OCI-LY3 (cell line): ENCODE results near the gene TMCC1.
"Not testable (repeated sequence)": the region's sequence is repeated elsewhere in the genome, so short reads cannot be mapped to it uniquely, and the experiment has no call there.

Source experiments
- H2AFZ ChIP-seq: fragments of 200-600, 300-600 bp; shearing (Covaris generic); 2 replicates; pipeline ENCODE4 v1.6.0; 2014; ENCODE audit warnings: antibody characterized with exemption, low read depth, low read length
- H3K27ac ChIP-seq: fragments of 200-600, 300-600 bp; sonication (generic); 2 replicates; pipeline ENCODE4 v1.5.1; 2014; ENCODE audit warnings: mild to moderate bottlenecking, low read length, moderate library complexity, mixed read lengths
- H3K27me3 ChIP-seq: fragments of 200-600, 300-600 bp; sonication (generic); 2 replicates; pipeline ENCODE4 v1.6.1; 2014; ENCODE audit warnings: low read depth, low read length, mixed read lengths
- H3K36me3 ChIP-seq: fragments of 200-600, 300-600 bp; sonication (generic); replicated peaks from 2 replicates; pipeline ENCODE3; 2014; ENCODE audit warnings: low read depth, low read length, mixed read lengths
- H3K4me1 ChIP-seq: fragments of 300-600, 200-600 bp; sonication (generic); 2 replicates; pipeline ENCODE4 v1.6.1; 2014; ENCODE audit warnings: low read length, mixed read lengths
- H3K4me2 ChIP-seq: fragments of 200-600, 300-600 bp; sonication (generic); 2 replicates; pipeline ENCODE4 v1.6.1; 2014; ENCODE audit warnings: low read length, mixed read lengths
- H3K4me3 ChIP-seq: fragments of 300-600, 200-600 bp; sonication (generic); 2 replicates; pipeline ENCODE4 v1.5.1; 2014; ENCODE audit warnings: antibody characterized with exemption, mild to moderate bottlenecking, low read length, moderate library complexity
- H3K79me2 ChIP-seq: fragments of 300-600, 200-600 bp; shearing (Covaris generic); 2 replicates; pipeline ENCODE4 v1.6.1; 2014; ENCODE audit warnings: mild to moderate bottlenecking, low read length, mixed read lengths
- H3K9ac ChIP-seq: fragments of 300-600, 200-600 bp; shearing (Covaris generic); 2 replicates; pipeline ENCODE4 v1.6.0; 2014; ENCODE audit warnings: mild to moderate bottlenecking, low read length, moderate library complexity
- H3K9me3 ChIP-seq: fragments of 200-600, 300-600 bp; shearing (Covaris generic); 2 replicates; pipeline ENCODE4 v1.6.1; 2014; ENCODE audit warnings: low read length, mixed read lengths; ENCODE audit not compliant: insufficient read depth
- H4K20me1 ChIP-seq: fragments of 200-600, 300-600 bp; sonication (generic); 2 replicates; pipeline ENCODE4 v1.6.1; 2016; ENCODE audit warnings: low read length, mixed read lengths; ENCODE audit not compliant: insufficient read depth
- CTCF ChIP-seq: fragments of 200-600, 300-600 bp; sonication (generic); IDR thresholded peaks from 2 replicates; pipeline ENCODE4 v1.5.1; 2014; ENCODE audit warnings: antibody characterized with exemption, low read length, low read depth
- EZH2phosphoT487 ChIP-seq: fragments of 200-600 bp; shearing (Covaris generic); IDR thresholded peaks from 2 replicates; pipeline ENCODE4 v1.6.1; 2018; ENCODE audit warnings: antibody characterized with exemption, mixed run types, low read depth

Gene TMCC1

GRCh38 chr3:129911261-129911861 is 17.9 kb upstream of the TMCC1 start:
- H3K27me3 ChIP-seq, result no peaks in the 10 kb centered on the region
- no peaks in the 10 kb centered on the region for H3K79me2 ChIP-seq
- H3K4me2 ChIP-seq, result no peak overlapping the region
- no peaks in the 10 kb centered on the region for H3K4me1 ChIP-seq
- no peak overlapping the region for H3K4me3 ChIP-seq
- peaks cover 17% of the 10 kb centered on the region; the same call in 1 of the 2 replicates for H3K9me3 ChIP-seq
- H4K20me1 ChIP-seq, result no peaks in the 10 kb centered on the region
- no peak overlapping the region for H3K9ac ChIP-seq
- no peak overlapping the region for H3K27ac ChIP-seq
- no peak overlapping the region for H2AFZ ChIP-seq
- H3K36me3 ChIP-seq, result peaks cover 9% of the 10 kb centered on the region
- no peak for TF ChIP-seq CTCF
- TF ChIP-seq EZH2phosphoT487, result no peak

GRCh38 chr3:129909235-129909634 is 15.7 kb upstream of the TMCC1 start:
- not testable (repeated sequence) for H3K9ac ChIP-seq, H3K9me3 ChIP-seq, H3K27me3 ChIP-seq, H3K36me3 ChIP-seq, H3K79me2 ChIP-seq, H3K4me2 ChIP-seq, H4K20me1 ChIP-seq, H2AFZ ChIP-seq, H3K27ac ChIP-seq, H3K4me3 ChIP-seq, H3K4me1 ChIP-seq

GRCh38 chr3:129908417-129908816 is 14.9 kb upstream of the TMCC1 start:
- TF ChIP-seq EZH2phosphoT487, result no peak
- TF ChIP-seq CTCF, result no peak
- Histone ChIP-seq H3K79me2 (no peaks in the 10 kb centered on the region), H3K27ac (no peak overlapping the region), H3K27me3 (no peaks in the 10 kb centered on the region), H2AFZ (no peak overlapping the region), H3K9me3 (peaks cover 8% of the 10 kb centered on the region; the same call in 1 of the 2 replicates), H3K9ac (no peak overlapping the region), H3K4me3 (no peak overlapping the region), H3K4me1 (no peaks in the 10 kb centered on the region), H3K36me3 (peaks cover 9% of the 10 kb centered on the region), H3K4me2 (no peak overlapping the region), H4K20me1 (no peaks in the 10 kb centered on the region)

GRCh38 chr3:129901272-129901671 is 7.8 kb upstream of the TMCC1 start:
- H3K9me3 ChIP-seq, H3K9ac ChIP-seq, H3K4me2 ChIP-seq, H2AFZ ChIP-seq, H3K4me3 ChIP-seq, H3K27ac ChIP-seq, H3K79me2 ChIP-seq, H3K27me3 ChIP-seq, H3K4me1 ChIP-seq, H4K20me1 ChIP-seq: not testable (repeated sequence)
- H3K36me3 ChIP-seq, result peaks cover 13% of the 10 kb centered on the region

- H3K27me3 ChIP-seq, result no peaks in the 10 kb centered on the region
Measured at GRCh38 chr3:129897026-129897425, 3.5 kb upstream of the TMCC1 start.

More at GRCh38 chr3:129897026-129897425, 3.5 kb upstream of the TMCC1 start:
- Histone ChIP-seq H2AFZ (no peak overlapping the region), H3K79me2 (peaks cover 18% of the 10 kb centered on the region), H3K4me3 (no peak overlapping the region), H3K4me1 (peaks cover 8% of the 10 kb centered on the region), H3K27ac (no peak overlapping the region), H3K9ac (no peak overlapping the region), H3K36me3 (peaks cover 17% of the 10 kb centered on the region), H3K9me3 (no peaks in the 10 kb centered on the region; the same call in 1 of the 2 replicates), H3K4me2 (no peak overlapping the region), H4K20me1 (no peaks in the 10 kb centered on the region)
- TF ChIP-seq CTCF (no peak), EZH2phosphoT487 (no peak)
